NCI-H128 (cell line): ENCODE data around the gene XKR3.
"Not testable (repeated sequence)": the region's sequence is repeated elsewhere in the genome, so short reads cannot be mapped to it uniquely, and the experiment has no call there.

Experiments used
- DNase-seq: peaks from one replicate; lab custom pipeline; 2025; ENCODE audit not compliant: unreplicated experiment; lab: John Stamatoyannopoulos, UW

Gene XKR3

DNA sequence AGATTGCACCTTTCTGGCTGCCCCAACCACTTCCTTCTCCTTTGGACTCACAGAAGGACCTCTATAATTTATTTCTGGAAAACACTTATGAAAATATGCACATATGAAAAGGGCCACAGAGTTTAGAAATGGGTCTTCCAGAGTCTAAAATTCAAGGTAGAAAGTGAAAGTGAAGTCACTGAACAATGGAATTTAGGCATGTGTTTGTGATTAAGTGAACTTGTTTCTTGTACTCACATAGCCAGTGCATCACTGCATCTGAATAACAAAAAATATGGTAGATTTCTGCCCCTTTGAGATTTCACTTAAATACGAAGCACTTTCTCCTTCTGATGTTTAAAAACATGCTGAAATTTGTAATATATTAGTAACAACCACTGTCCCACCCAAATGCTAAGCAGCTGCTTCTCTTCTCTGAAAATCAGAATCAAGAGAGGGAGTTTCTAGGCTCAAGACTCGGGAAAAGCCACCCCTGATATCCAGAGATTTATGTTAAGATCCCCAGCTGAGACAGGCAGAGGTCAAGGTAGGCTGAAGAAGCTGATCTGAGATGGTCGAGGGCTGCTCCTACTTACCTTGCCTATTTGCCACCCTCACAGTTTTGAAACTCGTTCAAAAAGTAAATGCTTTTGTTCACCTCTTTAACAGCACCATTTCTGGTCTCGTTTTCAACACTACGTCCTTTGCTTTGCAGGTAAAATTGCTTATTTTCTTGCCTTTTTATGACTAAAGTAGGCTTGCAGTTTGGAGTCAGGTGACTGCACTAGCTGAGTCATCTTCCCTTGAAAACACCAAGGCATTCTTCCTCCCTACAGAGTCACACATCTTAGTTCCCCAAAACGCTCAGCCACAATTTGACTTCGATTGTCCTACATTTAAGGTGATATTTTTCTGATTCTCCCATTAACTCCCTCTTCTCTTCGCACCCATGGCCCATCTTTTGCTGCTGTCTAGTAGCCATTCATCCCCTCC, at the start of gene XKR3:
XKR3 (minus strand) TSS at position 696 of the 972 bp plus-strand sequence. CDS start 17,338 bp downstream, outside the sequence.
- no peak for DNase-seq

DNA sequence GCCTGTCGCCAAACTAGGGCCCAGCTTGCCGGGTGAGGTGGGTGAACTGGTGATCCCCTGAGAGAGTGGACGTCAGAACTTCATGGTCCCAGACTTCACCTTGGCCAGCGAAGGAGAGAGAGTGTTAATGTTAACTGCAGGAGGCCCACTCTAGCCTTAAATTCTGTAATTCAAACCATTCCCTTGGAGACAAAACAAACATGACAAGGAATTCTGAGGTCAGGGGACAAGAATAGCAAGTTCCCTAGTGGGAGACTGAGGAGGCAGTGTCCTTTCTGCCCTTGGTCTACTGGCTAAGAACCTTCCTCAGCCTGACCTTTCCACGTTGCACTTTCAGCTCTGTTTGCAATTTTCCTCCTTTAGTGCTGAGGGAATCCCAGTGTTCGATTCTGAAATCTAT, 44.4 kb upstream of the XKR3 start:
- not testable (repeated sequence) for DNase-seq

DNA sequence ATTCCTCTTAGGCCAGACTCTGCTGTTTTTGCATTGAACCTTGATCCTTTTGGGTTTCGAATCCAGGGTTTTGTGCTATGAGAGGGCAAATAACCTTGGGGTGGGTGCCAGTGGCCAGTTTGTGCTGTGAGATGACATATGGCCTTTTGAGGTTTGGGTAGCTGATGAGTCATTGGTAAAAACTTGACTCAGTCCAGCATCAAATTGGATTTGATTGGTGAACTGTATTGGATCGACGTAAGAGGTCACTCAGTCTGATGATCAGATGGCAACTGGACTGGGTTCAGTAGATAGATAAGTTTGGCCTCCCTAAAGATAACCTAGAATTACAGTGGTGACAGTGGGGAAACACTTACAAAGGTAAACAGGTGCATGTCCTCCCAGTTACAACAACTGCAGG, 41.0 kb upstream of the XKR3 start:
- DNase-seq = no peak

DNA sequence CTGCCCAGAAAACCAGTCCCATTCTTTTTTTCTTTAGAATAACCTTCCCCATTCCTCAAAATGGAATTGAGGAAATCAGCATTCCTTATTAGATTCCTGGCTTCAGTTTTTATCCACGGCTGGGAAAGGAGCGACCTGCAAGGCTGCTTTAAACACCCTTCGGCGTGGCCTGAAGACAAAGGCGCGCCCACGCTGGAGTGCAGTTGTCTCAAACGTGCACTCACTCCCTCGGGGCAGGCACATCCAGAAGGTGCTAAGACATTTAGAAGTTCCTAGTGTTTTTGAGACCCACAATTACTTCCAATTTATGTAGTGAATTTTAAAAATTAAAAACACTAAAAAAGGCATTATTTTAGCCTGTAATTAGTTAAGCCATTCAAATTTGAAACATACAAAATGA, 31.6 kb upstream of the XKR3 start:
- not testable (repeated sequence) for DNase-seq

DNA sequence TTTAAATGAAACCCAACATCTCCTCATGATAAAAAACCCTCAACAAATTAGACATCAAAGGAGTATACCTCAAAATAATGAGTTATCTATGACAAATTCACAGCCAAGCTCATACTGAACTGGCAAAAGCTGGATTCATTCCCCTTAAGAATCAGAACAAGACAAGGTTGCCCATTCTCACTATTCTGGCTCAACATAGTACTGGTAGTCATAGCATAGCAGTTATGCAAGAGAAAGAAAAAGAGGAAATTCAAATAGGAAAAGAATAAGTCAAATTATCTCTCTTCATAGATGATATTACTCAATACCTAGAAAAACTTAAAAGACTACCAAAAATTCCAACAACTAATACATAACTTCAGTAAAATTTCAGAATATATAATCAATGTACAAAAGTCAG, 29.4 kb upstream of the XKR3 start:
- DNase-seq = no peak

DNA sequence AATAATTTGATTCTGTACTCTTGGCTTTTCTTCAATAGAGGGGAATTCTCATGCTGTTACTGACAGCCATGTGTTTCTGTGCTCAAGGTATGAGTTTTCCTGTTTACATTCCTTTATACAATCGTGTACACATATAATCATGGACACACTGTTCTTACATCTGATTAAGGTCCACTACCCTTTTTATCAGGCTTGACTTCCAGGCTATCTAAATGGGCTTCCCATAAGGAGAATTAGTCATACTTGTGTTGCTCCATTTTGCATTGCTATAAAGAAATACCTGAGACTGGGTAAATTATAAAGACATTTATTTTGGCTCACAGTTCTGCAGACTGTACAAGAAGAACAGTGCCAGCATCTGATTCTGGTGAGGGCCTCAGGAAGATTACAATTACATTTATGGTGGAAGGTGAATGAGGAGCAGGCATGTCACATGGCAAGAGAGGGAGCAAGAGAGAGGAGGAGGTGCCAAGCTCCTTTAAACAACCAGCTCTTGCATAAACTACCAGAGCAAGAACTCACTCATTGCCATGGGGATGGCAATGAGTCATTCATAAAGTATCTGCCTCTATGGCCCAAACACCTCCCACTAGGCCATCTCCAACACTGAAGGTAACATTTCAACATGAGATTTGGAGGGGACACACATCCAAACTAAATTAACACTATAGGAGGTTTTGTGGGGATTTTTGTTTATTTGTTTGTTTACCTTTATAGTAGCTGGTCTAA, 26.2 kb upstream of the XKR3 start:
- DNase-seq = not testable (repeated sequence)

DNA sequence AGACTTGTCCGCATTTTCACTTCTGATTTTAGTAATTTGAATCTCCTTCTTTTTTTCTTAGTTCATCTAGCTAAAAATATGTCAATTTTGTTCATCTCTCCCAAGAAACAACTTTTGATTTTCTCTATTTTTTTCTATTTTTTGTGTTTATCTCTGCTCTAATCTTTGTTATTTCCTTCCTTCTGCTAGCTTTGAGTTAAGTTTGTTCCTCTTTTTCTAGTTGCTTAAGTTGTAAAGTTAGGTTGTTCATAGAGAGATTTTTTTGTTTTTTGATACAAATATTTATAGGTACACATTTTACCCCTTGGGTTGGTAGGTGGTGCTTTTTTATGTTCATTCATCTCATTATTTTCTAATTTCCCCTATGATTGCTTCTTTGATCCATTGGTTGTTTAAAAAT, 22.1 kb upstream of the XKR3 start:
- DNase-seq = no peak

DNA sequence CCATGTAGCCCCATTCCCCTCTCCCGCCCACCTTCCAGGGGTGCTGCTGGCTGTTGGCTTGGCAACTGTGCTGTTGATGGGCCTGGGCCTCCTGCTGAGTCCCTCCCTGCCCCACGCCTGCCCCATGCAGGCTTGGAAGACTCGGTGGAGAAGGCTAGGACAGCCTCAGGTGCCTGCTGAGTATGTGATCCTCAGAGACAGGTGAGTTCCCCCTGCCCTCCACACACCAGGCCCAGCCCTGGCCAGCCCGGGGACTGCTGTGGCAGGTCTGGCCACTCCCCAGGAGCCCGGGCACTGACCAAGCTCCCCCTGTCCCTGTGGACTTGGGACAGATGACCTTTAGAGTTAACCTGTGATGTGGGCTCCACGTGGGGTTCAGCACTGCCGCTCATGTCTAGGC, 20.7 kb upstream of the XKR3 start:
- DNase-seq = no peak

DNA sequence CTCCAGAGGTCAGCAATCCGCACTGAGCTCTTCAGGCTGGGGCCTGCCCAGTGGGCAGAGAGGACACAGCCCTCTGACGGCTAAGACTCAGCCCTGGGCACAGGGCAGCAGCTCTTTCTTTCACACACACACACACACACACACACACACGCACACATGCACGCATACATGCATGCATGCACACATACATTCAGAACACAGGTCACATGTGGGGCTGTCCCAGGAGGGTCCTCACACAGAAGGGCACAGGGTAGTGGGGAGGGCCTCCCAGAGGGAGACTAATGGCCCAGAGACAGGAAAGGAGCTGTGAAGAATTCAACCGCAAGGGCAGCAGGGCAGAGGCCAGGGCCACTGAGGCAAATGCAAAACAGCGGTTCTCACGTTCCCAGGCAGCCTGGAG, 20.3 kb upstream of the XKR3 start:
- DNase-seq = no peak

DNA sequence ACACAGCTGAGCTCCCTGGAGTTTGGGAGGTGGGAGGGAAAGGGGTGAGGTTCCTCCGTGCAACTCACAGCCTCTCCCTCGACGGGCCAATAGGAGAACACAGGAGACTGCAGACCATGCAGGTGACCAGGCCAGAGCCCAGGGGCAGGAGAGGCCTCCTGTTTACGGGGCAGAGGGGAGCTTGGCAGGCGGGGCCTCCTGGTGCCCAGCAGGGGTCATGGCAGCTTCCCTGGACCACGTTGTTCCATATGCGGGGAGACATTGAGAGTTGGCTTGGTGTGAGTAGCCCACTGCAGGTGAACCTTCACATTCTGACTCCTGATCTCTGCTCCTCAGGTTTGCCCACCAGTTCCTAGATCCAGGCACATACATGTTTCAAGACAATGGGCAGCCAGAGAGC, 19.3 kb upstream of the XKR3 start:
- DNase-seq = no peak

DNA sequence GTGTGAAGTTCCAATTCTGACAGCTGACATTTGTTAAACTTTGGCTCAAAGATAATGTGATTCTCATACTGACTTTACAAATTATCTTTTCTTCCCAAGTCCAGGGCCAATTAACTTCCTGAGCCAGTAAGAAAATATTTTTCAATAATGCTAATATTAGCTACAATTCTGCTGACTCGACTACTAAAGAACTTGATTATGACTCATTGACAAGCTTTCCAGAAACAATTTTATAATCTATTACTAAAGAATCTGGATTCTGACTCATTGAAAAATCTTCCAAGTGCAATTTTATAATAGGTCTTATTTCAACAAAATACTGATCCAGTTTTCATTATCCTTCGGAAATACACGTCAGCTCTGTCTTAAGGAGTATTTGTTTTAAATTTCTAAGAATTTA, 12.9 kb upstream of the XKR3 start:
- DNase-seq = no peak

DNA sequence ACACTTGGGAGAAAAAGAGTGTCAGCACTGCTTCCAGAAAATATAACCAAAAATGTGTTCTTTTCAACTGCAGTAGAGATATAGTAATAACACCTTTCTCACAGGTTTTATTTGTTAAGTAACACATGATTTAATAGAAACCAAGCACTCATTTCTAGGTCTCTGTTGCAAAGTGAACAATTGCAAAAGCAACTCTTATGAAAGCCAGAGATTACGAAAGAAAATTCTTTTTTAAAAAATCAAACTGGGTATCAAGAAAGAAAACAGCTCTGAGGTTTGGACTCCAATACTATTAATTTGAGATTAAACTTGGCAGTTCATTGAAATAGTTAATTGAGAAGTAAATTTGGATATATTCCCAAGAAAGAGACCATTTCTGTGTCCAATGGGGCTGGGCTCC, 9.8 kb upstream of the XKR3 start:
- no peak for DNase-seq

DNA sequence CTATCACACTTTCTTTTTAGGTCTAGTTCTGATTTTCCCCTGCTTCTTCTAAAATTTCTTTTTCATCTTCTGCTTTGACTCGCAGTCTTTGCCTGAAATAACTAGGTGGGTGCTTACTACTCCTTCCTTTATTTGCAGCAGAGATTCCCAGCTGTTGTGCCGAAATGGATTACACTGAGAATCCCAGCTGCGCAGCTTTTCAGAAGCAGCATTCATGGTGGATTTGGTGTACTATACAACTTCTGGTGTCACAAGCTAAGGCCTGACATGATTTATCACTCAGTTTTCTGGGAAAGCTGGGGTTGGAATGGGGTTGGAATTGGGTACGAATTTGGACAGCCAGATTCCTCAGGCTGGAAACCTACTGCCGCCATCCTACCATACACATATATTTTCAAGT, 6.0 kb upstream of the XKR3 start:
- no peak for DNase-seq

DNA sequence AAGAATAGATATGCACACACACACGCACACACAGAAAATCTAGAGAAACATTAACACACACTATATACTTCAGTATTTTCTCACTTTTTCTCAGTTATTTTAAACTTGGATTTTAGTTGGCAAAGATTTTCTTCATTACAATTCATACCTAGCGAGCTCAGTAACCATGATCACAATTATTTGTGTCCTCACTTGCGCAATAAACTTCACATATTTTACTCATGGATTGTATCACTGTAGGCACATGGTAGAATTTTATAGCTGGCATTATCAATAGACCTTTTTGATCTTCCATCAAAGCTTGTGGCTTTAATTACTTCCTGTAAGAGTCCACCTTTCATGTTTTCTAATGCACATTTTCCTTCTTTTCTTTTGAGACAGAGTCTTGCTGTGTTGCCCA, 4.8 kb upstream of the XKR3 start:
- DNase-seq = no peak

DNA sequence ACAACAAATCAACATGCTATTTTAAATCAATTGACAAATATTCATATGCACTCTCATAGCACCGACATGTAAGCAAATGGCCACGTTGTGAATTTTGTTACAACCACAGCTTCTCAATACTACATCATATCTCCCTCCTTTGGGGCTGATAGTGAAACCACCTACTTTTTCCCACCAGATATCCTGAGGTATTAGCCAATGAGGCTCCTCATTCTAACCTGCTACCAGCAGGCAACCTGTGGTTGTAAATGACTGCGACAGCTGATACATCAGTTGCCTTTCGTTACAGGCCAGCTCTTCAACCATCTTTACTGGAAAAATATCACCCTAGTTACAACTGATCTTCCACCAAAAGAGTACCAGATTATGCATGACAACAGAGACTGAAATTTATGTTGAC, 3.7 kb upstream of the XKR3 start:
- no peak for DNase-seq

DNA sequence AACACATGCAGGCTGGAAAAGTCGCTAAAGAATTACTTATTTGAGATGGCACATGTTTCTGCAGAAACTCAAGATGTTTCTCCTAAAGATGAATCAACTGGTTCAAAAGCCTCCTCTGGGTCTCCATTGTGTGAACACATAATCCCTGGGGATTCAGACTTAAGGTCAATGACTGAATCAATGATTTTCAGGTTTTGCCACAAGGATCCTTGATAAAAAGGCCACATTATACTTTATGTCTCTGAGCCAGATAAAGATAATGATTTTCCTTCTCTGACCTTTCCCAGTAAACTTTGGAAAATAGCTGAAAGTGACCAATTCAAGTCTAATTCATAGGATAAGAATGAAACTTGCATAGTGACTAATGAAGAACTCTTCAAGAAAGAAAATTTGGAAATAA, 2.3 kb upstream of the XKR3 start:
- no peak for DNase-seq

DNA sequence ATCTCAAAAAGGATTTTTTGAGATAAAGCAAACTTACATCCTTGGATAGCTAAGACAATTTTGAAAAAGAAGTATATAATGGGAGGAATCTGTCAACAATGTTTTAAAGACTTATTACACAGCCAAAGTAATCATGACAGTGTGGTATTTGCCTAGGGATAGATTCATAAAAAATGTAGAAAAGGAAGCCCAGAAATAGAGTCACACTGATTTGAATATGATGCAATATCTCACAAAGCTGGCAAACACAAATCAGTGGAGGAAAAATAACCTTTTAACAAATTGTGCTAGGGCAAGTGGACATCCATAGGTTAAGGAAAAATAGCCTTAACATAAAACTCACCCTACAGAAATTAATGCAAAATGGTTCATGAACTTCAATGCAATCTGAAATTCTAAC, 6.0 kb downstream of the XKR3 start:
- no peak for DNase-seq

DNA sequence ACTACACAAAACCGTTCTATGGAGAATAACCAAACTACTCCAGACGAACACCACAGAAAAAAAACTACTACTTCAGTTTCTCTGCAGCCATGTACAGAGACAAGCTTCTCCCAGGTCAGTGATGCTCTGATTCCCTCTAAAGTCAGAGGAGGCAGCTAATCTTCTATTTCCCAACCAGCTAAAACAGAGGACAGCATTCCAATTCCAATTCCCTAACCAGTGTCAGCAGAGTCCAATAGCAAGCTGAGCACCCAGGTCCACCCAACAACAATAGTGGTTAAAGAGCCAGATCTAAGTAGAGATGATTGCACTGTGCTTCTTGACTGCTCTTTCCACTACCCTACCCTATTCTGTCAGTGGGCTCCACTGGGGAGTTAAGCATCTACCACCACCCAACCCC, 6.7 kb downstream of the XKR3 start:
- no peak for DNase-seq

DNA sequence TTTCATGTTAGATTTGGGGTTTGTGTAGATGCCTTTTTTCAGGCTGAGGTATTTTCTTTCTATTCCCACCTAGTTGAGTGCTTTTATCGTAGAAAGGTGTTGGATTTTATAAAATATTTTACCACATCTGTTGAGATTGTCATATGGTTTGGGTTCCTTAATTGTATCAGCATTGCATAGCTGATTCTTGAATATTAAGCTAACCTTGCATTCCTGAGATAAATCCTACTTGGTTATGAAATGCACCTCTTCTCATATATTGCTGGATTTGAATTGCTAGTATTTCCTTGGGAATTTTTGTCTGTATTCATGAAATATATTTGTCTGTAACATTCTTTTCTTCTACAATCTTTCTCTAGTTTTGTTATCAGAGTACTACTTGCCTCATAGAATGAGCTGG, 10.1 kb downstream of the XKR3 start:
- no peak for DNase-seq

DNA sequence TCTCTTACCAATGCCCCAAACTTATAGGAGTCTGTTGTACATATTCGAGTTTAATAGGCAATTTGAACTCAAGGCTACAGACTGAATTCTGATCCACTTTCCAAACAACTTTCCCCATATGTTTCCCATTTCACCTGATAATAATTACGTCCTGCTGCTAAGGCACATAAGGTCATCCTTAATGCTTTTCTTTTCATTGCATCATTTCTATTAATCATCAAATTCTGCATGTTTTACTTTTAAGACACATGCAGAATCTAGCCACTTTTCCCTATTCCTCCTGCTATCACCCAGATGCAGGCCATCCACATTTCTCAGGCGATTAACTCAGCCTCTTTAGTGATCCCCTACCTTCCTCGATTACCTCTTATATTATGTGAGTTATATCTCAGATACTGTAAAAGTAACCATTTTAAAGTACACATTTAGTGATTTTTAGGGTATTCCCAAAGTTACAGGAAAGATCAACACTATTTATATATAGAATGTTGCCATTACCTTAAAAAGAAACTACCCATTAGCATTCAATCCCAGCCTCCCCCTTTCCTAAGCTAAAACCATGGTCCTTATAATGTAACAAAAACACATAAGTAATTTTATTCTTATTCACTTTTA, 14.9 kb downstream of the XKR3 start:
- no peak for DNase-seq

DNA sequence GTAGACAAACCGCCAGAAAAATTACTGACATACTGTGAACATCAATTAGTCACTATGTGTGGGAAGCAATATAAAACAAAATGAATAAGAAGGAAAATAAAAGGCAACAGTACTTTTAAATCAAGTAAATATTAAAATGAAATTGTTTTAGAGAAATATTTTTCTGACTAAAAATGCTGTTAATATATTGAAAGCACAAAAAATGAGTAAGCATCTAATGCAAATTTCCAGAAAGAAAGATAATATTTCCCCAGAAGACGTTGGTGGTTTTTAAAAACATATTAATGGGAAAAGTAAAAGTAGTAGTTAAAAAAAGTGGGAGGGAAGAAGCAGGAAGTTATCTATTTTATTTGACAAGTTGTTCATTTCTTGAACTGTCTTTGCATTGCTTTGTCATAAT, 16.5 kb downstream of the XKR3 start:
- no peak for DNase-seq

DNA sequence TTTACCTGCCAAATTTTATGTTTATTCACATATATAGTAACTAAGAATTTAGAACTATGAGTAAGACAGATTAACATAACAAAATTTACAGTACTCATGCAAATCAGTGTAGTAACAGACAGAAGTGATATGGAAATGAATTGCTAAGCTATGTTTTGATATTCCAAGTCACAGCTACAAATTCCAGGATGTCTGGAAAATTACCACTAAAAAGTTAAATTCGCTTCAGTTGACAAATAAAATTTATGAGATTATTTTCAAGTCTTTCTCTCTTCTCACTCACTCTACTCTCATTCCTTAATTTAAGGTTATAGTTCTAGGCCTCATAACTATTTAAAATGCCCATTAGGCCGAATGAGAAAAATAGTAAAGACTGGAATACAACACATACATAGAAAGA, 18.1 kb downstream of the XKR3 start:
- no peak for DNase-seq
